HG03095 (cell line): ENCODE measurements around the gene C6orf47.
A peak's percentile ranks its signal among the peaks of the same experiment; 100 is the strongest.

Experiments used
- ATAC-seq: cut with Tn5 transposase; IDR thresholded peaks from one replicate; pipeline ENCODE4 v1.9.1; 2021; ENCODE audit warnings: moderate library complexity; ENCODE audit not compliant: unreplicated experiment

C6orf47 gene

GRCh38 chr6:31687860-31688693 is 27.5 kb upstream of the C6orf47 start:
- ATAC-seq = no peak

GRCh38 chr6:31687321-31687720 is 26.7 kb upstream of the C6orf47 start:
- no peak for ATAC-seq

- no peak for ATAC-seq
Observed at GRCh38 chr6:31686483-31686882, 25.9 kb upstream of the C6orf47 start.

- no peak for ATAC-seq
Observed at GRCh38 chr6:31683591-31683990, 23.0 kb upstream of the C6orf47 start.

- no peak for ATAC-seq
Observed at GRCh38 chr6:31681135-31681671, 20.6 kb upstream of the C6orf47 start.

GRCh38 chr6:31680226-31681134 is 19.9 kb upstream of the C6orf47 start, which contains the start of gene LY6G5C:
LY6G5C (minus strand) TSS chr6:31681067; CDS start chr6:31680373, 694 bp downstream.
- no peak for ATAC-seq

GRCh38 chr6:31677955-31678354 is 17.4 kb upstream of the C6orf47 start:
- no peak for ATAC-seq

- ATAC-seq = no peak
Observed at GRCh38 chr6:31676904-31677303, 16.3 kb upstream of the C6orf47 start.

- ATAC-seq = no peak
Observed at GRCh38 chr6:31676322-31676903, 15.8 kb upstream of the C6orf47 start.

- ATAC-seq = no peak
Observed at GRCh38 chr6:31669676-31670075, 9.1 kb upstream of the C6orf47 start, which contains the start of gene LY6G5B. LY6G5B (plus strand) TSS chr6:31669976; CDS start chr6:31670951, 975 bp downstream.

GRCh38 chr6:31666337-31666965 is 5.9 kb upstream of the C6orf47 start:
- ATAC-seq = no peak

- peak; percentile 75 for ATAC-seq
Observed at GRCh38 chr6:31665501-31666336, 5.1 kb upstream of the C6orf47 start, which contains the start of gene CSNK2B. CSNK2B (plus strand) TSS chr6:31666080; CDS start chr6:31666832, 752 bp downstream.

GRCh38 chr6:31664790-31665500 is 4.4 kb upstream of the C6orf47 start, which contains the start of gene GPANK1:
GPANK1 (minus strand) TSS chr6:31664997; CDS start chr6:31664478, 519 bp downstream.
- no peak for ATAC-seq

- no peak for ATAC-seq
Observed at GRCh38 chr6:31663961-31664789, 3.6 kb upstream of the C6orf47 start.

GRCh38 chr6:31663126-31663960 is 2.8 kb upstream of the C6orf47 start:
- no peak for ATAC-seq

GRCh38 chr6:31662124-31662723 is 1.6 kb upstream of the C6orf47 start:
- ATAC-seq = no peak
